Measurements from ENCODE around the gene PRKN. TPM values are rescaled to one million over a fixed set of nuclear protein-coding genes. Genes with fewer than 3 reads are reported as not detected.
A peak's percentile ranks its signal among the peaks of the same experiment; 100 is the strongest.

PRKN gene
- total RNA-seq, 1 experiment from 2014 or later, result not detected

GRCh38 chr6:161417717-161418462 lies 1309.7 kb downstream of the PRKN start:
- DNase-seq (ENCODE audit: low read depth), result peak; percentile 99

- DNase-seq (ENCODE audit: low read depth), result peak; percentile 42
These were observed 1312.2 kb downstream of the PRKN start for GRCh38 chr6:161415302-161415855.

- no peak for DNase-seq (ENCODE audit: low read depth)
These were observed 1312.9 kb downstream of the PRKN start for GRCh38 chr6:161414707-161415106.

- no peak for DNase-seq (ENCODE audit: low read depth)
These were observed 1313.4 kb downstream of the PRKN start for GRCh38 chr6:161414180-161414579.

- DNase-seq (ENCODE audit: low read depth), result no peak
These were observed 1314.2 kb downstream of the PRKN start for GRCh38 chr6:161413355-161413771.

- no peak for DNase-seq (ENCODE audit: low read depth)
These were observed 1314.8 kb downstream of the PRKN start for GRCh38 chr6:161412795-161413194.

- peak; percentile 32 for DNase-seq (ENCODE audit: low read depth)
These were observed 1316.2 kb downstream of the PRKN start for GRCh38 chr6:161411265-161411944.

DNA sequence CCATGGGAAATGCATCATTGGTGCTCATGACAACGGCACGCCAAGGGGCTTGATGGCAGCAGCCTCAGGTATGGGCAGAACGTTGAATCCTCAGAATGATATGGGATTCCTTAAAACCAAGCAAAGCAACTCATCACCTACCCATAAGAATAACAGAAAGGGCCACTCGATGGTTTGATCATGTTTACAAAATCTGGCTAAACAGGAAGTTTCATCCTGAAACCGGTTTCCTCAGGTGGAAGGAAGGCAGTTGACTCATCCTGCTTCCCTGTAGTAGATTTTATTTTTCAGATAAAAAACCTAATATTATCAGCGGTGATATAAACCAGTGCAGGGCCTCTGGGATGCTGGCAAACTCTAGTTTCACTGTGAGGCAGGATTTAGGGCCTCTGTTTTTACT lies 1316.8 kb downstream of the PRKN start:
- DNase-seq (ENCODE audit: low read depth), result no peak

DNA sequence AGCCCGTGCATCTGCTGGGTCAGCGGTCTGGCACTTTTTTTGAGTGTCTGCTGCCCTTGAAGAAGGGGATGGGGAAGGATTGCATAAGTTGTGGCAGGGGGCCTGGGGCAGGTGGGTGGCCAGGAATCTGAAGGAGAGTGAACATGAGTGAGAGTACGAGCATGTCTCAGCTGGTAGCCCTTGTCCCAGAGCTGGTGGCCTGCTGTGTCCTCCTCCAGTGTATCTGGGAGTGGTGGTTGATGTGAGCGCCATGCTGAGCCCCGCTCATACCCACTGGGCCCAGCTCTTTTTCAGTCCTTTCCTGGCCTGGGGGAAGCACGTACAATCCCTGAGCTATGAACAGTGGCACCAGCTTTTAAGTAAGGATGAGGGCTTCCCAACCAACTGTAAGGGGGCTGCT lies 1317.5 kb downstream of the PRKN start:
- no peak for DNase-seq (ENCODE audit: low read depth)

GRCh38 chr6:161409353-161409752 lies 1318.2 kb downstream of the PRKN start:
- DNase-seq (ENCODE audit: low read depth), result no peak

DNA sequence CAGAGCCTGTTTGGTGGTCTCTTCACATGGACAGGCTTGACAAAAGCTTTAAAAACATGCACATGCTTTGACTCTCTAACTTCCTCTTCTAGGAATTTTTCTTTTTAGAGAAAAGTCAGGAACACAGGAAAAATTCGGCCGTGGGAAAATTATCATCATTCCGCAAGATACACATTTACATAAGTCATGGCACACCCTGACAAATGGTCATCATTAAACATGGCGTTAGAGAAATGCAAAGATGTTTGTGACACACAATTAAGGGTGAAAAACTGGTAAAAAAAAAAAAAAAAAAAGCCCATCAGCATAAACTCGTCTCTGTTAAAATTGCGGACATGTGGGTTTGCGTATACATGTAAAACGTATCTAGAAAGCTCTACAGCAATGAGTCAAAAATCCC lies 1319.5 kb downstream of the PRKN start:
- DNase-seq (ENCODE audit: low read depth), result no peak

GRCh38 chr6:161407581-161407980 lies 1320.0 kb downstream of the PRKN start:
- DNase-seq (ENCODE audit: low read depth), result peak; percentile 31

- DNase-seq (ENCODE audit: low read depth), result no peak
These were observed 1320.5 kb downstream of the PRKN start for GRCh38 chr6:161407115-161407514.

DNA sequence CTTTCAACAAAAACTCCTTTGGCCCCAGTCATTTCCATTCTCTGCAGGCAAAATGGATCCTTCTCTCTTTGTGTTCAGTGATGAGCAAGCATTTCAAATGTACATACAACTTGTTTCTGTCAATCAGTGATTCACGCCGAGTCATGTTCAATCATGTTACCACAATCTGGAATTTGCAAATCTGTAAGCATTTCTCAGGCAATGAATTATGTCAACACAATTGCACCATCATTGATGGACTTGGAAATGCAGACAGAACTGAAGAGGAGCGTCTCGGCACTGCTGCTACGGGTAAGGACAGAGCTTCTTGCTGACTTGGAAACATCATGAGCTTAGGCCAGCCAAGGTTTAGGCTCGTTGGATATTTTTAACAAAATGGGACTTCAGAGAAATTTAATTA lies 1320.9 kb downstream of the PRKN start:
- DNase-seq (ENCODE audit: low read depth), result peak; percentile 87

GRCh38 chr6:161405418-161405817 lies 1322.1 kb downstream of the PRKN start:
- no peak for DNase-seq (ENCODE audit: low read depth)

GRCh38 chr6:161403717-161404116 lies 1323.8 kb downstream of the PRKN start:
- no peak for DNase-seq (ENCODE audit: low read depth)

DNA sequence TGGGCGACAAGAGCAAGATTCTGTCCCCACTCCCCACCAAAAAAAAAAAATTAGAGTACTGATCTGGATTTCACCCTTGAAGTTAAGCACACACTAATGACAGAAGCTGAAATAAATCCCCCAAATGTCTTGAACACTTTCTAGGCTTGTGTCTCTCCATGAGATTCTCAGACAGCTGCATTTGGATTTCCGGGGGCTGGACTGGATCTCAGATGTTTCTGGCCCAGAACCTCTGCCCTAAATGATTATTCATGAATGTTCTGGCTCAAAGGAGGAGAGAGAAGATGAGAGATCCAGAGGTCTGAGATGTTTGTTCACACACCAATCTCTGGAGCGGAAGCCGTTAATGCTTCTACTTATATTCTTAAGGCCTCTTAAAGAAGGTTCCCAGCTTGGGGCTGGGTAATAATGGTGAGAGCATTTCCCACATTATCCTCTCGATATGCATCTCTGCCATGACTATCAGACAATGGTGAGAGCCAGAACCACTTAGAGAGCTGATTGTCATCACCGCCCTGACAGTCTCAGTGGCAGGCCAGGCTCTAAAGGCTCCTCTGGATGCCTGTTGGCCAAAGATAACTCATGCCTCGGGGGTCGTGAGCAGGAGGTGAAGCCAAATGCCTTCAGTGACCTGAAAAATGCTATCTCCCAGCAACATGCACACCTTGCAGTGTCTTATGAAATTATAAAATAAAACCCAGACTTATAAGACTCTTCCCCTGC lies 1325.8 kb downstream of the PRKN start:
- DNase-seq (ENCODE audit: low read depth), result no peak

DNA sequence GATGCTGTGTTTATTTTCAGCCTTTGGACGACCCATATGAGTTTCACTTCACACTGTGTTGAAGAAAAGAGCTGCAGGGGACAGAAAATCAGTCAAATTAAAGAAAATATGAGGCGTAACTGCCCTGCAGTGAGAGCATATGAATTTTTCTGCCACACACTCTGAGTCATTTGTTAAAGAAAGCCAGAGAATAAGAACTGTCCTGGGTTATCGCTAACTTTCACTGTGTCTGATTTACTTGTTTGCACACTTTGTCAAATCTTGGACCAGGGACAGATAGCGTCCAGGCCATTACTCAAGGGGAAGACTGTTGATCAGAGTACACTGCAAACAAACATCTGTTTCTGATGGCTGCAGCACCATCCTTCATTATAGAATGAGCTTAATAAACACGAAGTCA lies 1326.9 kb downstream of the PRKN start:
- DNase-seq (ENCODE audit: low read depth), result no peak

DNA sequence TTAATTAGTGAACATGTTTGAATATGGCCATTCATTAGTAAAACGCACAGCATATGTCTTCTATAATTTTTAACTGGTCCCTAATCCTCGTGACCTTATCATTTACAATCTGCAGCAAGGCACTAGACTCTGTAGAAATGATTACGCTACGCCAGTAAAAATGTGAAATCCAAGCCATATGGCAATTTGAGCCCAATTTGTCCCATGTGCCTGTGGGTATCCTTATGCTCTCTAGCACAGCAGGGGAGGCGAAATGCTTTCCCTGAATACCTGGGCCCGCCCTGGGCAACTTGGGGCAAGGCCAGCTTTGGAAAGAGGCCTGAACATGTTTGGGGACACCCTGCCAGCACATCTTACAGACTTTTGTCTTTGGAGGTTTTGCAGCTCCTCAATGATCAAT lies 1331.0 kb downstream of the PRKN start:
- no peak for DNase-seq (ENCODE audit: low read depth)

DNA sequence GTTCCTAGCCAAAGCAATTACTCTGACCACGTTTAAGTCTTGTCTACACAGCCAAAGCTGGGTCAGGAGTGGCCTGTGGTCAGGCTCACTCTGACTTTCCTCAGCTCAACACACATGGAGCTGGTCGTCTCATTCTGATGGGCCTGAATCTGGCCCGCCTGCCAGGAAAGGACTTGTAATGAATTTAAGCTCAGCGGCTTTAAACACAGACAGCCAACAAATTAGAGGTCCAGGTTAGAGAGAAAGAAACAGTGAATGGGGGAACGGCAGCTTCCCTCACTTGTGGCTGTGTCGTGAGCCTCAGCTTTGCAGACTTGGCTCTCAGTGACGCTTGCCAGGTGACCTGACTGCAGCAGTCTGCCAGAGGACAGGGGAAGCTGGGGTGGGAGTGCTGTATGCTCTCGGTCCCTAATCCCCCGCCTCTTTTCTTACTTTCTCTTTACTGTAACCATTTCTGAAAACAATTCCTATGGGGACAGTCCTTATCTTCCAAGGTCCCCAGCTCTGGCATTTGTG lies 1331.8 kb downstream of the PRKN start:
- DNase-seq (ENCODE audit: low read depth), result no peak

DNA sequence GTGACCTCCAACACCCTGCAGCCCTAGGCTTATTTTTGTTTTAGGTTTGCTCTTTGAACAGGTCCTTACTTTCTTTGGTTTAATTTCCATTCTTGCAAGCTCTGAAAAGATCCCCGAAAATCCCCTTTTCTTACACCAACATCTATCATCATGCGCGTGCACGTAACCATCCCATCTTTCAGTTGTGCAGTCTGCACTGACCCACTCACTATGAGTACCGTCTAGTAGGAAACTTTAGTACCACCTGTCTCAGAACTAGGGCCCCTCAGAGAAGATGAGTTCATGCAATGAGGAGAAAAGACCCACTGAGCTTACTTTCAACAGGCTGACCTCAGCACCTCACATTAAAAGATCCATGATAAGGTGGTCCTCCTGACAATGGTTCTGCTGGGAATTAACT lies 1333.1 kb downstream of the PRKN start:
- DNase-seq (ENCODE audit: low read depth), result no peak

- DNase-seq (ENCODE audit: low read depth), result peak; percentile 89
These were observed 1333.7 kb downstream of the PRKN start for GRCh38 chr6:161393839-161394364.

Data from Daoy (cell line).